LNCaP clone FGC (cell line): ENCODE measurements around the gene SIRT7.

Experiments
- DNase-seq: peaks from one replicate; pipeline ENCODE4 v3.0.0-alpha.2; 2011; ENCODE audit warnings: low read depth
- H3K4me3 ChIP-seq: 2 replicates; pipeline ENCODE4 v1.5.1; 2011; ENCODE audit warnings: mild to moderate bottlenecking, low read depth, low read length, control low read depth
- TF ChIP-seq, protein P1 (sequence below): IDR thresholded peaks from 2 replicates; pipeline ENCODE4 v1.5.1; 2012; ENCODE audit warnings: mild to moderate bottlenecking; ENCODE audit not compliant: control insufficient read depth, insufficient read depth; ENCODE audit errors: extremely low read depth

SIRT7 gene

DNA sequence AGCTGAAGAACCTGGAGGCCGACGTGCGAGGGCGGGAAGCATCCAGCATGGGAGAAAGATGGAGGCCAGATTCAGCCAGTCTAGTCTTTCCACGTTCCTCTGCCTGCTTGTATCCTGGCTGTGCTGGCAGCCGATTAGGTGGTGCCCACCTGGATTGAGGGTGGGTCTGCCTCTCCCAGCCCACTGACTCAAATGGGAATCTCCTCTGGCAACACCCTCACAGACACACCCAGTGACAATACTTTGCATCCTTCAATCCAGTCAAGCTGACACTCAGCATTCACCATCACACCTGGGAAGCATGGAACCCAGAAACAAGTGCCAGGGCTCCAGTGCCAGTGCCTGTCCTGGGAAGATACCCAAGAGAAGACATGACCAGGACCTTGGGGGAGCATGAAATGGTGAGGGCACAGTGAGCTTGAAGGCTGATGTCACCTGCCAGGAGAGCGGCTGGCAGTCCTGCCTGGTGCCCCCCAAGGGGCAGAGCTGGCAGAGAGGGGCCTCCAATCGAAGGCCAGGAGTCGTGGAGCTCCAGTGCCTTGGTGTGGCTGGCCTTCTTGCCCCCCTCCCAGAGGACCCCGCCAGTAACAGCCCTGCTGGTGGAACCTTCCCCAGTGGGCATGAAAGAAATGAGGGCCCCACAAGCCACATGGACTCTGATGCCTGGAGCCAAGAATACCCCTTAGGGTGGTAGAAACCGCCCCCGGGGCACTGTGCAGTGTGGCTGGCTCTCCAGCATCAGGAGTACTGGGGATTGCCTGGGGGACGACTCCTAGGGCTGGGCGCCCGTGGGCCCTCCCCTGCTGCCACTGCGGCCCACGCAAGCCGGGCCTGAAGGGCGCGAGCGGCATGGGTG lies 16.6 kb downstream of the SIRT7 start:
- DNase-seq, result no peak
- H3K4me3 ChIP-seq, result no peak overlapping the region
- TF ChIP-seq, protein P1, sequence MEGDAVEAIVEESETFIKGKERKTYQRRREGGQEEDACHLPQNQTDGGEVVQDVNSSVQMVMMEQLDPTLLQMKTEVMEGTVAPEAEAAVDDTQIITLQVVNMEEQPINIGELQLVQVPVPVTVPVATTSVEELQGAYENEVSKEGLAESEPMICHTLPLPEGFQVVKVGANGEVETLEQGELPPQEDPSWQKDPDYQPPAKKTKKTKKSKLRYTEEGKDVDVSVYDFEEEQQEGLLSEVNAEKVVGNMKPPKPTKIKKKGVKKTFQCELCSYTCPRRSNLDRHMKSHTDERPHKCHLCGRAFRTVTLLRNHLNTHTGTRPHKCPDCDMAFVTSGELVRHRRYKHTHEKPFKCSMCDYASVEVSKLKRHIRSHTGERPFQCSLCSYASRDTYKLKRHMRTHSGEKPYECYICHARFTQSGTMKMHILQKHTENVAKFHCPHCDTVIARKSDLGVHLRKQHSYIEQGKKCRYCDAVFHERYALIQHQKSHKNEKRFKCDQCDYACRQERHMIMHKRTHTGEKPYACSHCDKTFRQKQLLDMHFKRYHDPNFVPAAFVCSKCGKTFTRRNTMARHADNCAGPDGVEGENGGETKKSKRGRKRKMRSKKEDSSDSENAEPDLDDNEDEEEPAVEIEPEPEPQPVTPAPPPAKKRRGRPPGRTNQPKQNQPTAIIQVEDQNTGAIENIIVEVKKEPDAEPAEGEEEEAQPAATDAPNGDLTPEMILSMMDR, result no peak

DNA sequence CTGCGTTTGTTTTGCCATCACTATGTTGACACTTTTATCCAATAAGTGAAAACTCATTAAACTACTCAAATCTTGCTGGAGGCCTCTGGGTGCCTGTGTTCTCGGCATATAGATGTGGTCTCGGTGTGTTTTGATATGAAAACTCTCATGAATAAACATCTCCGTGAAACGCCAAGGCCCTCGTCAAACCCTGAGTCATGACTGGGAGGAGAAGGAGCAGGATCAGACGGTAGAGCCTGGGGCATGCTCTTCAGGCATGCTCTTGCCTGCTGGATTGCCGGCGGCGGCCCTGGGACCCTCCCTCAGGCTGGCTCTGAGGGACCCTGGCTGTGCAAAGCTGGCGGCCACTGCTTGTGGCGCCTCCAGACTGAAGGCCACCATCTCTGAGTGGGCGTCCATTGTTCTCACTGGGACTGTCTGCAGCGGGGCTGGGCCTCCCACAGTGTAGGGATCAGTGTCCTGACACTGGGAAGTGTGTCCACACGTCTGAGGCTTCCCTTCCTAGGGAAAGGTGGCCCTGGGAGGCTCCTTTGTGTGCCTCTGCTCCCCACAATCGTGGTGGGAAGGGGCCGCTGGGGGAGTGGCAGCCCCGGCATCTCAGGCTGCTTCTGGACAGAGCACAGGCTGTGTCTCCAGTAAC lies 17.7 kb downstream of the SIRT7 start:
- no peak overlapping the region for H3K4me3 ChIP-seq
- TF ChIP-seq, protein P1, result no peak
- no peak for DNase-seq

DNA sequence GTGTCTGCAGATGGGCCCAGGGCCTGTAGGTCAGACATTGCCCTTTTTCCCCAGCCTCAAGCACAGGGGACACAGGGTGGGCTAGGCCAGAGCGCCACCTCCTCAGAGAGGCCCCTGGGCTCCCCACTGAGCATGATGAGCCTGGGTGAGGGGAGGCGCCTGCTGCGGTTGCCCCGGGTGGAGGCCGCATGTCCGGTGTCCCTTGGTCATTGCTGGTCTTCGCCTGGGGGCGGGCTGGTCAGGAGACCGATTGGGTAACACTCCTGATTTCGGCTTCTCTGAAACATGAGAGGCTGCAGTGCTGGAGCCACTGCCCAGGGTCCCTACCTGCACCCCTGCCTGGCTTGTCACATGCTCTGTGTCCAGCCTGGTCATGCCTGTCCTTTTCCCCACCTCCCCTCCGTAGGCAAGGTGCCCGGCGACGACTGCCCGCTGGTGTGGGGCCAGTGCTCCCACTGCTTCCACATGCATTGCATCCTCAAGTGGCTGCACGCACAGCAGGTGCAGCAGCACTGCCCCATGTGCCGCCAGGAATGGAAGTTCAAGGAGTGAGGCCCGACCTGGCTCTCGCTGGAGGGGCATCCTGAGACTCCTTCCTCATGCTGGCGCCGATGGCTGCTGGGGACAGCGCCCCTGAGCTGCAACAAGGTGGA lies 18.3 kb downstream of the SIRT7 start:
- TF ChIP-seq, protein P1, result no peak
- DNase-seq, result no peak
- no peak overlapping the region for H3K4me3 ChIP-seq

DNA sequence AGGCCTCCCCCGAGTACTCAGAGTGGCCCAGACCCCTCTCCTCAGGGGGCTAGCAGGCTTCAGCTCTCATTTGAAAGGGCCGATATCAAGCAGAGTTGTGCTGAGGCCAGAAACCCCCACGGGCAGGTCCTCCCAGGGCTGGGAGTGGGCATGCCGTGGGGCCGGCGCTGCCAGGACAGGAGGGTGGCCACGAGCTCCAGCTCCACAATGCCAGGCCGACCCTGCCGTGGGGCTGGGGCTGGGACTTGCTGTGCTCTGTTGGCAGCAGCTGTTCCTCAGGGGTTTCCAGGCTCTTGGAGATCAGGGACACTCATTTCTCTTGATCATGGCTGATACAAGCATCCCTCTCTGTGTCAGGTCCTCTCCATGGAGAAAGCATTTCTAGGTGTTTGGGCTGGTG lies 19.1 kb downstream of the SIRT7 start:
- no peak overlapping the region for H3K4me3 ChIP-seq
- TF ChIP-seq, protein P1, result no peak
- no peak for DNase-seq

DNA sequence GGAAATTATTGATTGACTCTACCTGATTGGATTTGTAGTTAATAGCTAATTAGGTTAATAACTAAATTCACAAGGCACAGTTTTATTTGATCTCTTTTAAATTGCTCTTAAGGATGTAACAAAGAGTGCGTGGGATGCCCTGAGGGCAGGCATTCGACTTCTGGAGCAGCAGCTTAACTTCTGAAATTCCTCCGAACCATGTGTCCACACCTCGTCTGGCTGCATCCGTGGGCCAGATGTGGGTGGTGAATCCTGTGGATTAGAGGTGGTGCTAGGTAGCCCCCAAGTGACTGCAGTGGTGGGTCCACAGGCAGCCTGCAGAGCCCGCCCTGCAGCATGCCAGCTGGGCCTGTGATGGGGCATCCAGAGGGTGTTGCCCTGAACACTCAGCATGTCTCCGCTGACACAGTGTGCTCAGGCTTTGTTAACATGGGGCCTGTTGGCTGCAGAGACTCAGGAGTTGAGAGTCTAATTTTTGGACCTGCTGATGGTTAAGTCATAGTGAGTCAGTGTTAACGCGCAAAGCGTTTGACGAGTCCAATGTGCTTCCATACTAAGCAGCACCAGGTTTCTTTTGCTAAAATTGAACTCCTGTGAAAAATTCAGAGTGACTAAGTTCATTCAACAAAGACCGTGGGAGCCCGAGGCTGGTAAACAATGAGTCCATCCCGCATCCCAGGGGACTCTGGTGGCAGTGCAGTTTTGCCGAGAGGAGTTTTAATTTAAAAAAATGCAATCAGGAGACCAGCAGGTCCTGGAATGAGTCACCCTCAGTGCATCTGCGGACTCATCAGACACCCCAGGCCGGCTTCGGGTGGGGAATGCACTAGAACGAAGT lies 19.7 kb downstream of the SIRT7 start:
- no peak for DNase-seq
- no peak overlapping the region for H3K4me3 ChIP-seq
- TF ChIP-seq, protein P1, result no peak

DNA sequence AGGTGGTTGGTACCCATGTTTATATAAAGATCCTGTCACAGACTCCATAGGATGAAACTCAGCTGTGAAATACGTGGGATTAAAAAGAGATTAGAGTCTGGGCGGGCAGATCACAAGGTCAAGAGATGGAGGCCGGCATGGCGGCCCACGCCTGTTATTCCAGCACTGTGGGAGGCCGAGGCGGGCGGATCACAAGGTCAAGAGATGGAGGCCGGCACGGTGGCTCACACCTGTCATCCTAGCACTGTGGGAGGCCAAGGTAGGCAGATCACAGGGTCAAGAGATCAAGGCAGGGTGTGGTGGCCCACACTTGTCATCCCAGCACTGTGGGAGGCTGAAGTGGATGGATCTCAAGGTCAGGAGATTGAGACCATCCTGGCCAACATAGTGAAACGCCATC lies 22.6 kb downstream of the SIRT7 start:
- TF ChIP-seq, protein P1, result no peak
- DNase-seq, result no peak
- H3K4me3 ChIP-seq, result no peak overlapping the region
